T1000 (cell line): Measurements from ENCODE around the gene ADCY2.

Experiments
- DNase-seq: peaks from one replicate; lab custom pipeline; 2025; ENCODE audit warnings: mixed read lengths; lab: John Stamatoyannopoulos, UW

The ADCY2 gene

DNA sequence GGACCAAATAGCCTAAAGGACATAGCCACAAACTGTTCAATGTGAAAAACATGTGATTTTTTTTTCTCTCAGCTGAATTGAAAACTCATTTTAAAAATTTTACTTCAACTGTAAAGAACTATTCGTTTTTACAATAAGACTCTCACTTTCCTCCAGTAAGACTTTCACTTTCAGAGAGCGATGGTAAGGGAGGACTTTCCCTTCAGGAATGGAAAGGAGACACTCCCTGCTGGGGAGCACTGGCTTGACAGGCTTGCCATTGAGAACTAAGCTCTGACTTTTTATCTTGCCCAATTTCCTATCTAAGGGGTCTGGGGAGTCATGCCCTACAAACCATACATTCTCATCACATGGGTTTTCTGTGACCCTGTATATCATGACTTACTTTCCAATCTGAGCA, 268.3 kb downstream of the ADCY2 start:
- no peak for DNase-seq

DNA sequence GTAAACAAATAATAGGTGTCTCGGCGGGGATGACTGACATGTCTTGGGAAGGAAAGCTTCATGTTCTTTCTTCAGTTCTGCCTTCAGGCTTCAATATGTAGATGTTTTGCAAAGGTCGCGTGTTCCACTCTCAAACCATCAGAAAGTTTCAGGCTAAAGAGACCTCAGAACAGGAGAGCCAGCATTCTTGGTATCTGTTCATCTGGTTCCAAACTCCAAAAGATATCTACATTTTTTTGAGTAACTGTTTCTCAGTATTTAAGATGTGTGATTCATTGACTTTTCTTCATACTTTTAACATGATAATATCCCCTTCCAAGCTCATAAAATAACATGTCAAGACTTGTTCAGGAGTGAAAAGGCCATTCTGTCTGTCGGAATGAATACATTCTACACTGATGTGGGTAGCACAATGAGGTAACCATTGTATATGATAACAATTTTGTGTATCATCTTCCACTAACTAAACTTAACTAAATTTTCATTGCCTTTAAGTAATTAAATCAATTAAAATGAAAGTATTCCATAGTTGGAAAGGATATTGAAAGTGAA, 271.4 kb downstream of the ADCY2 start:
- no peak for DNase-seq

DNA sequence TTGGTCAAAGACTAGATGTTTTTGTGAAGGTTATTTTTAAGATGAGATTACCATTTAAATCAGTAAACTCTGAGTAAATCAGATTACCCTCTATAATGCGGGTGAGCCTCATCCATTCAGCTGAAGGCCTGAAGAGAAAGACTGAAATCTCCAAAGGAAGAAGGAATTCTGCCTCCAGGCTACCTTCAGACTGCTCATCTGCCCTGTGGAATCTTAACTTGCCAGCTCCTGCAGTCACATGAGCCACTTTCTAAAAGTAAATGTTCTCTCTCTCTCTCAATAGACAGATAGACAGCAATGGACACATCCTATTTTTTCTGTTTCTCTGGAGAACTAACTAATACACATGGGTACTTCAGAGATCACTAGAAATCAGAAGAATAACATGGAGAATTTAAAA, 272.2 kb downstream of the ADCY2 start:
- DNase-seq: no peak

DNA sequence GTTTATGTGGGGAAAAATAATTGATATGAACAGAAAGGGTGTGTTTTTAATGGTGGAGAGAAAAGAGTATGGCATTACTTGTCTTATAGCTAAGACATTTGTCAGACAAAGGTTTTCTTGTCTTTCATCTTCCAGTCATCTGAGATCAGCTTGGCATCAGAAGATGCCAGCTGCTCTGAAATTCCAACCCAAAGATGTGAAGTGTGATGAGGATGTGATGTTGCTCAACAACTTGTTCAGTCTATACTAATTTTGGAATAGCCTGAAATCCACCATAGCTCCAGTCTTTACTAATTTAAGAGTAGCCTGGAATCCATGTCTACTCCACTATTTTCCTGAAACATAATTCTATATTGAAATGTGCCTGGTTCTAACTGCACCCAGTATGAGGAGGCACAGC, 272.7 kb downstream of the ADCY2 start:
- DNase-seq: no peak

DNA sequence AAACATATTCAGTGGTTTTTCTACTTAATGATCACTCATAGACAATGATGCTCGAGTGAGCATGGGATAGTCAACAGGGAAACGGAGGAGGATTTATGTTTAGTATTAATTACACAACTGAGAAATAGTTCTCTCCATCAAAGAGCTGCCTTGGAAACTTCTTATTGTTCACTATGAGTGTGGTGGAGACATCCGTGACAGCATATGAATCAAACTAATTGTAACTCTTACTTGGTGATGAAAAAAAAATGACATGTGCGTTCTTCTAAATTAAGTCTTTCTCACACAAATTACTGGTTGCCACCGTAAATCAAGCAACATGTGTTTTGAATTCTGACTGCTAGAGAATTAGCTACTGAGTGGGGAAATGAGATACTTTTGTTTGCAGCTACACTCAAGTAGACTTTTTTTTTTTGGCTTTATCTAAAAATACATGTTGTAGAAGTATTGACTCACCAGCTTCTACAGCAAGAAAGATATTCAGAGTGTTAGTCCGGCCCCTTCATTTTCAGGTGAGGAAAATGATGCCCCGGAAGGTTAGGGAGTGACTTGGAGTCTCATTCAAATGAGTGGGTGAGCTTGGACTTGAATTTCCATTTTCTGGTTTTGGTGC, 275.5 kb downstream of the ADCY2 start:
- DNase-seq: no peak

DNA sequence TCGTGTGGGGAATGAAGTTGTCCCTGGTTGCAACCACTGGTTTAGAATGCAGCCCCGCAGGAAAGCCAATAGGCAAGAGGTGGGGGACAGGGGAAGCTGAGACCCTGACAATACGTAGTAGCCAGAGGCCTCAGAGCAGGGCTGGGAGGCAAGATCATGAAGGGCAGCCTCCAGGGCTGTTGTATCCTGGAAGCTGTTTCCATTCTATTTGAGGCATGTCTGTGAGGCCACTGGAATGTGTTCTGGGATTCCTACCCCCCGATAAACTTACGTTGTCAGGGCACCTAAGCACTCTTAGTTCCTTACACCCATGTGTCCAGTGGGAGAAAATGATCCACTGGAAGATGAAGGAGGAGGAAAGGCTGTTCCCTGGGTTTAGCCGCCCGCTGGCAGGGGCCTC, 277.7 kb downstream of the ADCY2 start:
- DNase-seq: no peak

DNA sequence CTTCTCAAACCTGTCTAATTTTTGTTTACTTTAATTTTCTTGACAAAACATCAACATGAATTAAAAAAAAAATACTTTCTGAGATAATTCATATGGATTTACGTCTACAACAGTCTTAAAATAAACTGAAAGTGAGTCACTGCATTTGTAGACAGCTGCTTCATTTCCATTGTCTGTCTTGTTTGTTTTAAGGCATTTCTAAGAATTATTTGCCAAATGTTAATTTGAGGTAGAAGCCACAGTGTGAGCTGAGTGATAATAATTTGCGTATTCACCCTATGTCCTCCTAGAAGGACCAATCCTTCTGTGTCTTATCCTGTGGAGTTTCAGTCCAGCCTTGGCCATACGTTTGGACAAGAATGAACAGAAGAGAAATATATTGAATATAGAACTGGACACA, 280.5 kb downstream of the ADCY2 start:
- DNase-seq: no peak

DNA sequence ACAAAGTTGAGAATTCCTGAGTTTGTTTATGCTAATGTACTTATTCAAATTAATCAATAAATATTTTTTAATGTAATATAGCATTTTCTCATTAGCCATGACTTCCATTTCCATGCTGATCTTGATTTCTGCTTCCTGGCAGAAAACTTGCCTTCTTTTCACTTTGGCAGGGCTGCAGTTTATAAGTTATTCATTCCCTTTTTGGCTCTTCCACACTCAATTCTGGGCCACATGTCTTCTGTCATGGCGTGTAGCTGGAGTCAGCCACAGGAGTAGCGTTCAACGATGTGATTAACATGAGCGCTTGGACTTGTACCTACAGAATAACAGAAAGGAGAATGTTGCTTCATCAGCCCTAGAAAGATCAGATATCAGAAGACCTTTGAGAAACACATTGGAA, 282.1 kb downstream of the ADCY2 start:
- no peak for DNase-seq

DNA sequence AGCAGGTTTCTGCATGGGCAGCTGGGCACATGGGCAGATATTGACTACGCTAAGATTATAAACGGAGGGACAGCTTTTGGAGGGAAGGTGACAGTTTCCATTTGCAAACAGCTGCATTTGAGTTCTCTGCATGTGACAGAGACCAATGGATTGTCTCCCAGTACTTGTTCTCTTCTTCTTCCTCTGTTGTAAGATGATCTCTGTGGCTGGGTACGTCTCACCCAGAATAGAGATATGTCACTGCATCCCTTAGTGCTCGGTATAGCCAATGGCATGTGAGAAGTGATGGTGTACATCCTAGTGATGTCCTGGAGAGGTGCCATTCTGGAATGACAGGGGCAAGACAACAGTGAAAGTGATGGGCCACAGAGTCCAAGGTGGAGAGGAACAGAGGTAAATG, 283.7 kb downstream of the ADCY2 start:
- no peak for DNase-seq

DNA sequence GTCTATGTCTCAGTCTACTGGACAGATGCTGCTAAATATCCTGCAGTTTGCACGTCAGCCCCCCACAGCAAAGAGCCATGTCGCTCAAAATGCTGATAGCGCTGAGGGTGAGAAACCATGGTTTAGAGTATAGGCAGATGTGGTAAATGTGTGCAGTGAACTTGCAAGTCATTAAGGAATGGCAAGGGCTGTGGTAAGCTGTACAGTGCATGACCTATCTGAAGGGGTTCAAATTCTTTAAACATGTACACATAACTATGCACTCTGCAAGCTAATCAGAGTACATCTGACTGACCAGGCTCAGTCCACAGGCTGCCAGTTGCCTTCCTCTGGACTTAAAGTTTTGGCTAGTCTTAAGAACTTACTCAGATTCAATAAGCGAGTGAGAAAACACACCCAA, 284.3 kb downstream of the ADCY2 start:
- no peak for DNase-seq

DNA sequence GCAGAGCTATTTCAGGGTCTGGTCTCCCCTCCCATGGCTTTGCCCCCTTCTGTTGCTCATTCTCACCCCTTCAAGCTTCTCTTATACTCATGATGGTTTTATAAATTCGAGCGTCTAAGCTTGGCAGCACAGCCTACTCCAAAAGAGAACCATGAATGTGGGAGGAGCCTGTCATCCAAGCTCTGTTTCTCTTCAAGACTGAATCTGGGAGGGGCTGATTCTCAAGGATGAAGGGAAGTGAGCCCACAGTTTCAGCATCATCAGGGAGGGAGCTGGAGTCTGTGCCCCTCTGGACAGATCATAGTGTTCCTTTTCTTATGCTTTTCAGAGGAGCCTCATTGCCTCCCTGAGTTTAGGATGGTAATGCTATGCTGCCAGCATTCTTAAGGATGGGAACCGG, 286.4 kb downstream of the ADCY2 start:
- no peak for DNase-seq

DNA sequence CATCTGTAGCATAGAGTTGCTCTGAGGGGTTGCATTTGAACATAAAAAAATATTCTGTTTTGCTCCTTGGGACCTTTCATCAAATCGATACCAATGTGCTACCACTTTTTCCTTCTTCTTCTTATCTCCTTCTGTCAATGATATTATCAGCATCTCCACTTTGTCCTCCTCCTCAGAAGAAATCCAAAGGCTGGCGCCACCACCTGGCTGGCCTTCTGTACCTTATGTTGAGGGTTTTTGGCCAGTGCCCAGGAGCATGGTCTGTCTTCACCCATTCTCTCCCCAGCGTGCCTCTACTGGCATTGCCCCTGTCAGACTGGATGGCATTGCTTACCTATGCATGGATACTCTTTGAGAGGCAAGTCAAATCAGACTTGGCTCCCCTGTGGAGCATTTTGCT, 287.8 kb downstream of the ADCY2 start:
- DNase-seq: no peak

DNA sequence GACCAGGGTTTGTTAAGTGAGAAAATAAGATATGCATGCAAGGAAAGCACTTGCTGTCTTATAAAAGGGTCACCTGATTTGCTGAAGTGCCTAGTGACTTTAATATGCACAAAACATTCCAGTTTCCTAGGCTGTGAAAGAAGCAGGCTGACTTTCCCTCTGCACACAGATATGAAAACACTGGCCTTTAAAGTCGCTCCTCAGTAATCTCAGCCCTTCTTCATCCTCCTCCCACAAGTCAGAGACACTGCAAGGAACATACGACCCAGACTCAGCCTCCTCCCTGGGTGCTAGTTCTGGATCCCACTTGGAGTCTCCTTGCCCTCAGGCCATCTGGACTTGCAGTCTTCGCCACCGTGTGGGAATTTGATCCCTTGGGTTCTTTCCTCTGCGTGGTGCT, 288.9 kb downstream of the ADCY2 start:
- no peak for DNase-seq

DNA sequence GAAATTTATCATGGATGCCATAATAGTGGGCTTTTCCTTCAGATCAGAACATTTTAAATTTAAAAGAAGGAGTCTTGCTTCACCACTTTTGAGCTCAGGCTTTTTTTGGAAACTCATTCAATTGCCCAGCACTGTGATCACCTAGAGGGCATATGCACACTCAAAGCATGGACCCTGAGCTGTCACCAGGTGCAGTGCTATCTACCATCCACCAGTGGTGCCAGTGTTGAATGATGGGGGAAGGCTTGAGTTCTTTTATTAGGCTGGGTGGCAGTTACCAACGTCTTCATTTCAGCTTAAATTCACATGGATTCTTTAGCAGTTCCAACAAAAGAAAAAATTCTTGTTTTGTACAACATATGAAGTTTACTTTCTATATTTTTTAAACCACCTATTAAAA, 290.9 kb downstream of the ADCY2 start:
- DNase-seq: no peak

DNA sequence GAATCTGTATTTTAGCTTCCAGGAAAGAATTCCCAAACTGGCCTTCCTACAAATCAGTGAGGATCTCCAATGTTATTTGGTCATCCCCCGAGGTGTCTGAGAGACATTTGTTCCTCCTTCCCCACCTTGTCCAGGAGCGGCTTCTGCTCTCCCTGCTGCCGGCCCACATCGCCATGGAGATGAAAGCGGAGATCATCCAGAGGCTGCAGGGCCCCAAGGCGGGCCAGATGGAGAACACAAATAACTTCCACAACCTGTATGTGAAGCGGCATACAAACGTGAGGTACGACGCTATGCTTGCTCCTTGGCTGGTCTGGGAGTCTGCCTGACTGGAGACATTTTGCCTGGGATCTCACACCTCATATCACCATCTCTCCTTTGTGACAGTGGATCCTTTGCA, 294.6 kb downstream of the ADCY2 start:
- DNase-seq: no peak

DNA sequence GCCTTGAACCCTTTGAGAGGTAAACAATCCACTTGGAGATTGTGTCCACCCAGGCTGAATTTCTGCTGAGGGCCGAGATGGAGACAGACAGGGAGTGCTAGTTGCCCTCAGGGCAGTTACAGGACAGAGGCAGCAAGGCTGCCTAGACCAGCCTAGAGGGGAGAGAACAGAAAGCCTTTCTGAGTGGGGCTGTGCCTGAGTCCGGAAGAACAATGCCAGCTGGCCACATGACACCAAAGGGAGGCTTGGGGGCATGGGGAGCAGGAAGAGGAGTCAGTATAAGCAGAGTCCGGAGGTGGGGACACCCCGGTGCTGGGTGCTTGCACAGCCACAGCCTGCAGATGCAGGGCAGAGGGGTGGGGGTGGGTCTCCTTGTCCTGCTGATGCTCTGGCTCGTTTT, 309.3 kb downstream of the ADCY2 start:
- no peak for DNase-seq

DNA sequence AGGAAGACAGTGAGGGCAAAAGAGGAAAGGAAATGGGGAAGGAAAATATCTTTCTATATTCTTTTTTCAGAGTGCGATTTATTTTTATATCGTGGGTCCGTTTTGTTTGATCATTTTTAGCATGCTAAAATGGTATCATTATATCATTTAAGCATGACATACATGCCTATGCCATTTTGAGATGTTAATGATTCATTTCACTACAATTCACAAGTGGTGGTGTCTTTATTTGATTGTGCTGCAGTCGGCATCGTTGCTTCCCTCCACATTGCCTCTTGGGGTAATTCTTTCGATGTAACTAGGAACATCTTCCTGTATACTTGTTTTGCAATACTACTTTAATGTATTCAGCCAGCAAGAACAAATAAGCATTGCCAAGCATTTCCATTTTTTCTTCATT, 309.8 kb downstream of the ADCY2 start:
- DNase-seq: no peak

DNA sequence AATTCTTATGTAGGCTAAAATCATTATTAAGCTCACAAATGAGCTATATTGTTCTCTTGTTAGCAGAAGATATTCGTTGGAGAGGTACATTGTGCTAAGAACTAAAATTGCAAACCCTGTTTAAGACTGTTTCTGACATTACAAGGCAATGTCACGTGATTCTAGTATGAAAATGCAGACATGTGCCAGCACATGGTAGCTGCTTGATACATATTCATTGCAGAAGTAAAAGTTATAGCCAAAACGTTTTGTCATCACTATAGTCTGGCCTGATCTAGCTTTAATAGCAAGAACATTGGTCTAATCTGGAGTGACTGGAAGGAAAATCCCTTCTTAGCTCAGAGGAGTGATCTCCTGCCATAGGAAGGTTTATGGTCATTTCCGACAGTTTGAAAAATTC, 310.3 kb downstream of the ADCY2 start:
- DNase-seq: no peak

DNA sequence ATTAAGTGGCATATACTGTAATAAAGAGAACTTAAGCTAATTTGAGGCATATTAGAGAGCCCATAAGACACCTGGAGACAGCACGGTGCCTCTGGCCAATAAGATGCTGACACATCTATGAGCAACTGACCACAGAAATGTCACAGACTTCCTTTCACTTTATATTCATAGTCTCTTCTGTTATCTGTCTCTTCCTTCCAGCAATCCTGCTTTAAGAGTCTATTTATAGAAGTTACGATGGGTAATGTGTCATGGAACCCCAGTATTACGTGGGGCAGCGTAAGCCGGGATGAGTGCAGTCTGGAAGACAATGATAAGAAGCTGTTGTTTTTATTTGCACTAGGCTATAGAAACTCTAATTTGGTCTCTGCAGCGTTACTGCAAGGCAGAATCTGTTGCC, 318.2 kb downstream of the ADCY2 start:
- no peak for DNase-seq

DNA sequence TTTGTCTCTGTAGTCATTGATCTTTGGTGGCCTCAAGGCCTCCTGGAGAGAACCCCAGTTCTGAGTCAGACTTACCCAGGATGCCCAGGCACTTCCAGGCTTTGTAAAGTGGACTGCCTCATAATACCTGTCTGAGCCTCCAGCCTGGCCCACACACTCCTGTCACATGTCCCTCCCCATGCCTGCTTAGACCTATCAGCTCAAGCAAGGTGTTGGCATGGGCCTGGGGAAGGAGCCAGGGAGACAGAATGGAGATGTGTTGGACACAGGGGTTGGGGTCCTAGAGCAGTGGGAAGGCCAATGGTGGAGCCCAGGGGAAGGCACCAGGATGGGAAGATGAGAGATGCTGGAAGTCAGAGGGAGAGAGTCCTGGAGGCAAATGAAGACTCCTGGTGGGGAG, 318.8 kb downstream of the ADCY2 start:
- no peak for DNase-seq

DNA sequence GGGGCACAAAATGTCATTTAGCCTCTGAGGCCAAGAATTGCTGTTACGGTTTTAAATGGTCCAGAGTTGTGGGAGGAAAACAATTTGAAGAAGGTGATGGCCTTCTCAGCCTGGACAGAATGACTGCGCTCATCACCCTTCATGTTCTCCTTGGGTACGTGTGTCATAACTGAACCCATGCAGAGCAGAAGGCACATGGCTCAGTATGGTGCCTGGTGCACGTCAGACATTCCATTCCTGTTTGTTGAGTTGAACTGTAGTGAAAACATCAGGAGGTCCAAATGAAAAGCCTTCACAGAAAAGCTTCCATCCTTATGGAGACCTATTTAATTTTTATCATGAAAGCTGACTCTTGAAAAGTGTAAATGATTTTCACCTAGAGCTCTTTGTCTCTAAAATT, 321.8 kb downstream of the ADCY2 start:
- DNase-seq: no peak

DNA sequence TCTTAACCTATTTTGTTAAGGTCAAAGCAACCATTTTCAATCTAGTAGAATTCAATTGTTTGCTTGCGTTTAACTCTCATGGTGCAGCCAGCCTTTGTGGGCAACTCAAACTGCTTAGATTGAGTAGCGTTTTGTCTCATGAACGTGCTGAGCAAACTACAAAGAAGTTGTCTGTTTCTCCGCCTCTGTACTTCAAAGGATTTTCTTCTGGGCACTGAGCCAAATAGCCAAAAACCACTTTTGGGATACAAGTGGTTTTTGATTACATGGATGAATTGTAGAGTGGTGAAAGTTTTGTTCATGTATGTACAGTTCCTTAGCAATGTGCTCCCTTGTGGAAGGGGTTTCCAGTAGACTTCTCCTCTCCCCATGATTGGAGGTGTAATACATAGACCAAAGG, 332.1 kb downstream of the ADCY2 start:
- DNase-seq: no peak

DNA sequence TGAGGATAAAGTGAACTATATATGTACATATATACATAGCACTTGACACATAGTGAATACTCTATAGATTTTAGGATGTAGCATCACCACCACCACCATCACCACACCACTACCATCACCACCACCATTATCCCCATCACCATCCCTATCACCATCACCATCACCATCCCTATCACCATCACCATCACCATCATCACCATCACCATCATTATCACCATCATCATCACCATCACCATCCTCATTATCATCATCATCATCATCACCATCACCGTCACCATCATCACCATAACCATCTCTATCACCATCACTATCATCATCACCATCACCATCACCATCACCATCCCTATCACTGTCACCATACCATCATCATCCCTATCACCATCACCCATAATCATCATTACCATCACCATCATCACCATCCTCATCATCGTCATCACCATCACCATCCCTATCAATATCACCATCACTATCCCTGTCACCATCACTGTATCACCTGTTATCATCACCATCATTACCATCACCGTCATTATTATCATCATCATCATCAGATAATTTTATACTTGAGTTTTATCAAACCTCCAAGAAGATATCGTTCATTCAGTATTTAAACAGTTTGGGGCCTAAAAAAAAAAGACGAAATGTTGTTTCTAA, 345.6 kb downstream of the ADCY2 start:
- no peak for DNase-seq

DNA sequence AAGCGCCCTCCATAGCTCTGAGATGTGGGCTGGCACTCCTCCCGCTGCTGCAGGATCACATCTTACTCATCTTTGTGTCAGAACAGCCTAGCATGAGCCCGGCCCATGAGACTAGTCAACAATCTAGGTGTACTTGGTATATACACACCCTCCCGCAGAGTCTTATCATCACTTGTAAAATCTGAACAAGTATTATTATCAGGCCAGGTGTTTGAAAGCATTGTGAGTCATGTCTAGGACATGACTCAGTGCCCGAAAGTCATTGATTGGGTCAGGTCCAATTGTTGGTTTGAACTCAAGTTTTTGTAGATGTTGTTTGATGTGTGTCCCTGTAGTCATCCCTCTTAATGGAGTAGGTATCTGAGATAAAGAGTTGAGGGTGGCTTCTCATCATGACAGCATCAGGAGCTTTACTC, 346.3 kb downstream of the ADCY2 start:
- peak; percentile 28 for DNase-seq
